HG03457 (cell line): ENCODE data around the gene ARF6.
"Not testable (repeated sequence)": the region's sequence is repeated elsewhere in the genome, so short reads cannot be mapped to it uniquely, and the experiment has no call there.

ENCODE experiments used
- ATAC-seq: cut with Tn5 transposase; IDR thresholded peaks from one replicate; pipeline ENCODE4 v1.9.1; 2021; ENCODE audit warnings: moderate number of reproducible peaks; ENCODE audit not compliant: unreplicated experiment

Gene ARF6

DNA sequence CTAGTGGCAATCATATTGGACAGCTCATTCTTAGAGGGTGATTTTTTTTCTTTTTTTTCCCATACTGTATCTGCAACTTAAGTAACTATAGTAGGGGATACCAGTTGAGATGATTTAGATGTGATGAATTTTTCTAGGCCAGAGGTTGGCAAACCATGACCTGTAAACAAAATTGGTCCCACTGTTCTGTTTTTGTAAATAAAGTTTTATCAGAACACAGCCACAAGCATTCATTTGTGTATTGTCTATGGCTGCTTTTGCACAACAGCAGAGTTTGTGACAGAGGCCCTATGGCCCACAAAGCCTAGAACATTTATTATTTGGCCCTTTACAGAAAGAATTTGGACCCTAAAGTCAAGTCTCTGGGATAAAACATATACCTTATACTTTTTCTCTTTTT is 11.4 kb downstream of the ARF6 start:
- no peak for ATAC-seq

DNA sequence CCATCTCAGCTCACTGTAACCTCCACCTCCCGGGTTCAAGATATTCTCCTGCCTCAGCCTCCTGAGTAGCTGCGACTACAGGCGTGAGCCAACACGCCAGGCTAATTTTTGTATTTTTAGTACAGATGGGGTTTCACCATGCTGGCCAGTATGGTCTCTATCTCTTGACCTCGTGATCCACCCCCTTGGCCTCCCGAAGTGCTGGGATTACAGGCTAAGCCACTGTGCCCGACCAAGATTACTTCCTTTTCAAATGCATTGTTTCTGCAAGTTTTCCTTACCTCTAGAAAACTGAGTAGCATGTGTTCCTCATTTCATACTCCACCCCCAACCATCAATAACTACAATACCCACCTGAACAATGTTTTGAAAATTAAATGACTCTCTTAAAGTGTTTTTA is 13.1 kb downstream of the ARF6 start:
- no peak for ATAC-seq

DNA sequence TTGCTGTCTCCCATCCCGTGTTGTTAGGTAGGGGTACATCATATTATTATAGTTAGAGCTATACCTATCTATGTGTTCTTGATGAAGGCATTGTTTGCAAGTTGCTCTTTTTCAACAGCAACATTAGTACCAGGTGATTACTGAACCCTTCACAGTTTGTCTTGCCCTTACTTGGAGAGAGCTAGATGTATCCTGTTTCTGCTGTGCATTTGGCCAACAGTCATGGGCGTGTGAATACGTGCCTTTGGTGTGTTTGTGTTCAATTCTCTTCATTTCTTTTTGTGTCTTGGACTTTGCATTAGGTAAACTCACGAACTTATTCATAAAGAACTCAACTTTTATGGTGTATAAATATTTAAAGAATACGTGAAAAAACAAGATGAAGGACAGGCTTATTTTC is 14.3 kb downstream of the ARF6 start:
- ATAC-seq: no peak

DNA sequence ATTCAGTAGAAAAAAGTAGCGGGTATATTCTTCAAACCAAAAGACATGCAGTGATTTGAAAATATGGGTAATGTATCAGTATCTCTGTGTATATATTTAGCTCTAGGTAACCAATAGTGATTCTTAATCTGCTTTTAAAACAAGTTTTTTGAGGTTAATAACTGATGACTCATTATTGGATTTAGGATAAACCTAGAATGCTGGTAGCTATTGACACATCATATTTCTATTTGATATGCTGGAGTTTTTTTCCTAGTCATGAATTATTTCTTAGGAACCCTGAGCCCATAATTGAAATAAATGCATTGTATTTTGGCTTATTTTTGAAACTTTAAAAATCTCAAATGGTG is 15.5 kb downstream of the ARF6 start:
- no peak for ATAC-seq

DNA sequence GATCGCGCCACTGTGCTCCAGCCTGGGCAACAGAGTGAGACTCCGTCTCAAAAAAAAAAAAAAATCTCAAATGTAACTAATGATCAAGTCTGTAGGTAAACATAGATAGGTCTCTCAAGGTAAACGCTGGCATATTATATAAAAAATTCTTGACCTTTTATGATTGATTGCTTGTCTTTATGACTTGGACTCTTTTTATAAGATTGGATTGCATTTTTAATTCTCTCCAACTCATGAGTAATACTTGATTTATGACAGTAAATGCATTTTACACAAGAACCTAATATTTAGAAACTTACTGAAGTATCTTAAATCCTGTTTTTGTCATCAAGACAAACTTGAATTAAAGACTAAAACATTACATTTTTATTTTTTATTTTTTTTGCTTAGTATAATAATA is 16.1 kb downstream of the ARF6 start:
- no peak for ATAC-seq

DNA sequence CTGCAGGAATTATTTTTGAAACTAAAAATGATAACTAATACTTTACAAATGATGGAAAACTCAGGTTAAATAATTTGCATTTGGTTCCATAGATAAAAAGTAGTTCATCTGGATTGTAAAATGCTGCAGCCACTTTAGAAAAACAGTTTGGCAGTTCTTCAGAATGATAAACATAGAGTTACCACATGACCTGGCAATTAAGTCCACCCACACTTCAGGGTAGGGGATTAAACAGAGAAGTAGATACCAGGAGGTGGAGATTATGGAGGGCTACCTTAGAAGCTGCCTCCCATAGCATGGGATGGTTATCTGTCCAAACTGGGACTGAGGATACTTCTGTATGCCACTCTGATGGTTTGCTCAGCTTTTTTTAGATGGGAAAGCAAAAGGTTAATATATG is 22.2 kb downstream of the ARF6 start:
- no peak for ATAC-seq

DNA sequence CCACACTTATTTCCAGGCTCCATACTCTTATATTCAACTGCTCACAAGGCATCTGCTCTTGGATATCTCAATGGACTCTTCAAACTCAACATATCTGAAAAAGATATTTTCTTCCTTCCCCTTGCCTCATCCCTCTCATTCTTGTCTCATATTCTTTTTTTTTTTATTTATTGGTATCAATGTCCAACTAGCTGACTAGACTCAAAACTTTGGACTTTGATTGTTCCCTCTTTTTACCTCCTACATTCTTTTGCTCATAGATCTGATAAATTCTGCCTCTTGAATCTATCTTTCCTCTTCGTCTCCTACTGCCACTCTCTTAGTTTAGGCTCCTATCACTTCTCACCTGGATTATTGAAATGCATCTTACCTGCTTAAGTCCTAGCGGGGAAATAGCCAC is 25.8 kb downstream of the ARF6 start:
- no peak for ATAC-seq

DNA sequence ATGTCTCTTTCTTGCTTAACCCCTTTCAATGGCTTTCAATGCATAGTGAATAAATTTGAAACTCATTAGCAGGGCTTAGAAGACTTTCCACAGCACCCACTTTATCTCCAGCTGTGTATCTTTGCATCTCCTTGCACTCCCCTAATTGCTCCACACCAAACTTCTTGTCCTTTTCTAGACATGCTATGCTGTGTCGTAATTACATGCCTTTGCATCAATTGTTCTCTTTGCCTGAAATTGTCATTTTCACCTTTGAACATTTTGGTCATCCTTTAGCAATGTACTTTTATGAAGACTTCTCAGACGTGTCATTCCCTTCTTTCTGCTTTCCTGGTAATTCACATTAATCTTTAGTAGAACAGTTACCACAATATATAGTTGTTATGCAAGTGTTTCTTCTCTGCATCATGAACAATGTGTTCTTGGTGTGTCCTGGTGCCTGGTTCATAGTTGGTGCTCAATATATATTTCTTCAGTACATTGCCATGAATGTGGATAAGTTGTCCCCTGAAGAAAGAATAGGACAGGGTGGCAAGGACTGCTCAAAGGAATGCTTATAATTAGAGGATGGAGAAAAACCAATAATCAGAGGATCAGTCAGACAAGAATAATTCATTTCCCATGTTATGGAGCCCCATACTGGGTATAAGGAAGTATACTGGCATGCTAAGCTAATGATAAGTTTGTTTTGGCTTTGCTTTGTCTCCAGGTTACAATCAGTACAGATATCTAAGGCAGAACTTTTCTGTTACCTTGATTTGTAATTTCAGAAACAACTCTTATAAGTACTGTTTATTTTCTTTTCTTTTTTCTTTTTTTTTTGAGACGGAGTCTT is 27.2 kb downstream of the ARF6 start:
- no peak for ATAC-seq

DNA sequence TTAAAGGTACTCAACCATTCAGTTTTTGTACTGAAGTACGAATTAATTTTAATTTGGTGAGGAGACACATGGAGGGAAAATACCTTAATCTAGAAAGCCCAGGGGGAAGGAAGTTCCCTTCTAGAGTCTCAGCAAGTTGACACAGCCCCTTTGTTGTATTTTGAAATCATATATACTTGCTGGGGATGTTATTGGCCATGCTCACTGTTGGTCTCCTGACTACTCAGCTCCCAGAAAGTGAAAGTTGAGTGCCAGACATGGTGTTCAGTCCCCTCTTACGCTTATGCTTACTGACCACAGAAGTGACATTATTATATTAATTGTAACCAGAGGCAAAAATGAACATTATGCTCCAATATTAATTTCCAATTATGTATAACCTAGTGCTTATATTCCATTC is 28.1 kb downstream of the ARF6 start:
- no peak for ATAC-seq

DNA sequence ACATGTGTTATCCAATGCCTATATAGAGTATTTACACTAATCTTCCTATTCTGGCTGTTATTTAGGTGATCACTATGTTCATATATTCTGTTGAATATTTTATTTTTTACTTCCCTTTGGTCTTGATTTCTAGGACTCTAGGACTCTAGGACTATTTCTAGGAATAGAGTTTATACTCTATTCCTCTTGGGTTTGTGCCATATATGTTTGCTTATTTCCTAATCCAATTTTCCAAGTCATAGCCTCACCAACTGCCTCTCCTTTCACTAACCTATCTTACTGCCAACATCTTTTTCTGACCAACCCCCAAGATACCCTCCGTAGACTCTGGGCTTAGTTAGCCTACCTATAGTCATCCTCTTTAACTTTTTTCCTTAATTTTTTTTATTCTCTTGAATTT is 28.5 kb downstream of the ARF6 start:
- ATAC-seq: no peak

DNA sequence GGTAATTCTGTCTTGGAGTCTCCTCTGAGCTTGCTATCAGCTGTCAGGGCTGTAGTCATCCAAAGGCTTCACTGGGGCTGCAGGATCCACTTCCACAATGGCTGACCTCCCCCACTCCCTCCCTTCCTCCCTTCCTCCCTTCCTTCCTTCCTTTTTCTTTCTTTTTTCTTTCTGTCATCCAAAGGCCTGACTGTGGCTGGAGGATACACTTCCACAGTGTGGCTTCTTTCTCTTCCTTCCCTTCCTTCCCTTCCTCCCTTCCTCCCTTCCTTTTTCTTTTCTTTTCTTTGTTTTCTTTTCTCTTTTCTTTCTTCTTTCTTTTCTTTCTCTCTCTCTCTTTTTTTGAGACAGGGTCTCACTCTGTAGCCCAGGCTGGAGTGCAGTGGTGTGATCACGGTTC is 30.6 kb downstream of the ARF6 start:
- ATAC-seq: no peak

DNA sequence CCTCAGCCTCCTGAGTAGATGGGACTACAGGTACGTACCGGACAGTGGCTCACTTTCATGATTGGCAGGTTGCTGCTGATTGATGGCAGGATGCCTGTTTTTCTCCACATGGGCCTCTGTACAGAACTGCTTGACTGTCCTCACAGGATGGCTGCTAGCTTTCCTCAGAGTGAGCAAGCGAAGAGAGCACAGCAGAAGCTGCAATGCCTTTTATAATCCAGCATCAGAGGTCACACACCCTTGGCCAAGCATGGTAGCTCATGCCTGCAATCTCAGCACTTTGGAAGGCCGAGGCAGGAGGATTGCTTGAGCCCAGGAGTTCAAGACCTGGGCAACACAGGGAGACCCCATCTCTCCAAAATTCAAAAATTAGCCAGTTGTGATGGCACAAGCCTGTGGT is 31.0 kb downstream of the ARF6 start:
- no peak for ATAC-seq

DNA sequence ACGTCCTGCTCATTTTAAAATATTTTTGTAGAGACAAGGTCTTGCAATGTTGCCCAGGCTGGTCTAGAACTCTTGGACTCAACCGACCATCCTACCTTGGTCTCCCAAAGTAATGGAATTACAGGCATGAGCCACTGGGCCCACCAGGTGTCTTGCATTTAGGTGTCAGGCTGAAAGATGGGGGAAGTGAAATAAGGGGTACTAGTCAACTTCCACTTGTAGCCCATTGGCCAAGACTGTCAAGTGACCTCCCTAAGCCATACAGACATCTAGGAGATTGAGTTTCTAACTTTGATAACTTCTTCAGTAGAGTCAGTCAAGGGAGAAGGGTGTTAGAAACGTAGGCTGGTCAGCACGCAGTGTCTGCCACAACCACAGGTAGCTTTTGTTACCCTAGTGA is 32.0 kb downstream of the ARF6 start:
- ATAC-seq: no peak

DNA sequence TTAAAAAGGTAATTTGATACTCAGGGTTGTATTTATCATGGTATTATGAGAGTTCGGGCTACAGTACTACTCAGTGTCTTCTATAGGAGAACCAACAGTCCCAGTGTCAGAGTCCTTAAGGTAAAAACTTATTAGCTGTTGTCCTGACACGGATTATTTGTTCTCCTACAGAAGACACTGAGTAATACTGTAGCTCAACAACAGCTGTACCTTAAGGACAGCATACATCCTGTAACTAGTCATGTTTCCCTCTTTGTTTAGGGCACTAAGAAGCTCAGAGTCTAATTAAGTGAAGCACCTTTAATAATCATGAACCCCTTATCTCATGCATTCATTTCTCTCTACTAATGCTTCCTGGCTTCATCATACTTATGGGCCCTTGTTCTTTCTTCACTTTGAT is 33.9 kb downstream of the ARF6 start:
- no peak for ATAC-seq

DNA sequence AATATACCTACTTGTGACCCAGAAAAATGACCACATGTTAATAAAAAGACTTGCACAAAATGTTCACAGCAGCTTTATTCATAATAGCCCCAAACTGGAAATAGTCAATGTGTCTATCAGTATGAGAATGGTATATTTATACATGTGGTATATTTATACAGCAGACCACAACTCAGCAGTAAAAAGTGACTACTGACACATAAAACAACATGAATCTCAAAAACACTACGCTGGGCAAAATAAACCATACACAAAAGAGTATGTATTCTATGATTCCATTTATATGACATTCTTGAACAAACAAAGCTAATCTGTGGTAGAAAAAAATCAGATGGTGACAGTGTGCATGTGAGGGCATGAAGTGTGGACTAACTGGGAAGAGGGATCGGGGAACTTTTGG is 35.1 kb downstream of the ARF6 start:
- ATAC-seq: no peak

DNA sequence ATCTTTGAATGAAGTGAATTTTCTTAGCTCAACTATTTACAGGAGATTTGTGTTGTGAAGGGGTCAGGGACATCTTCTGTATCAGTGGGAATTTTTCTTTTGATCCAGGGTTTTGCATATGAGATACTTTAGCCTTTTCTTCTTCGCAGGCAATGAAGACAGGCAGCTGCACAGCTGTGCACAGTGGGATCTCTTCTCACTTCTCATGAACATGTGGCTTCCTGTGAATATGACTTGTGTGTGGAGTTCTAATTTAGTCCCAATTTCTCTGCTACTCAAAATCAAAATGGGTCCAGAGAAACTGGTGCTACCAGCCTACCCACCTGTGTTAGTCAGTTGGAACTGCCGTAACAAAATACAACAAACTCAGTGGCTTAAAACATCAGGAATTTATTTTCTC is 37.8 kb downstream of the ARF6 start:
- no peak for ATAC-seq

DNA sequence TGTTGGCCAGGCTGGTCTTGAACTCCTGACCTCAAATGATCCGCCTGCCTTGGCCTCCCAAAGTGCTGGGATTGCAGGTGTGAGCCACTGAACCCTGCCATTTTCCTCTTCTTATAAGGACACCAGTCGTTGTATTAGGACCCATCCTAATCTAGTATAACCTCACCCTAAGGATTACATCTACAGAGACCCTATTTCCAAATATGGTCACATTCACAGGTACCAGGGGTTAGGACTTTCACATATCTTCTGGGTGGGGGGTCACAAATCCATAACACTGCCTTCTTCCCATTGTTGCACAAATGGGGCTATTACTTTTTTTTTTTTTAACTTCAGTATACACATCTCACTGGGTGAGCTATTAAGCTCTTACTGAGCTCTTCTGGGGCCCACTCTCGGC is 38.6 kb downstream of the ARF6 start:
- no peak for ATAC-seq

DNA sequence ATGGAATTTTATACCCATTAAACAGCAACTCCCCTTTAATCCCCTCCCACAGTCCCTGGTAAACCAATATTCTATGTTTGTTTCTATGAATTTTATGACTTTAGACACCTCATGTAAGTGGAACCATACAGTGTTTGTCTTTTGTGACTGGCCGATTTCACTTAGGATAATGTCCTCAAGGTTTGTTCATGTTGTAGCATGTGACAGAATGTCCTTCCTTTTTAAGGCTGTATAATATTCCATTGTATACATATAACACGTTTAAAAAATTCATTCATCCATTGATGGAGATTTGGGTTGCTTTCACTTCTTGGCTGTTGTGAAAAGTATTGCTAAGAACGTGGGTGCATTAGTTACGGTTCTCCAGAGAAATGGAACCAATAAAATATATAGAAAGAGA is 40.2 kb downstream of the ARF6 start:
- no peak for ATAC-seq

DNA sequence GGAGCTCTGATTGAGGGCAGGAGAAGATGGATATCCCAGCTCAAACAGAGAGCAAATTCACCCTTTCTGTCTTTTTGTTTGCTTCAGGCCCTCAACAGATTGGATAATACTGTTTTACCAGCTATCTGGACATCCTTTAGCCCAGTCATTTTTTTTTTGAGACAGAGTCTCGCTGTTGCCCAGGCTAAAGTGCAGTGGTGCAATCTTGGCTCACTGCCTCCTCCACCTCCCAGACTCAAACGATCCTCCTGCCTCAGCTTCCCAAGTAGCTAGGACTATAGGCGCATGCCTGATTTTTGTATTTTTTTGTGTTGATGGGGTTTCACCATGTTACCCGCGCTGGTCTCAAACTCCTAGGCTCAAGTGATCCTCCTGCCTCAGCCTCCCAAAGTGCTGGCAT is 40.8 kb downstream of the ARF6 start:
- no peak for ATAC-seq

DNA sequence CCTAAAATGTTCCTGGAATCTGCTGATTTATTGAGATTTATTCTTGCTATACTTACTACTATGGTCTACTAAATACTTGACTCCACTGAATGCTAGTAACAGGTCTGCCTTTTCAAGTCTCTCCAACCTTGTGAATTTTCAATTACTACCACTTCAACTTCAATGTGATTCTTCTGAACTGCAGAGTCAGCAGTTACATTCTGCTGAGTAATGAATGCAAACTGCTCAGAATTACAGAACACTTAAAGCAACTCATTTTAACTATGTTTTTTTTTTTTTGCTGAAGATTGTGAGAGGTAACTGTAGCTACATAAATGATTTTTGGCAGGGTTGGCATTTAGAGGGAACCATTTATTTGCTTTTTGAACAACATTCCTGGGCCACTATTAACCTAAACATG is 41.8 kb downstream of the ARF6 start:
- ATAC-seq: no peak

DNA sequence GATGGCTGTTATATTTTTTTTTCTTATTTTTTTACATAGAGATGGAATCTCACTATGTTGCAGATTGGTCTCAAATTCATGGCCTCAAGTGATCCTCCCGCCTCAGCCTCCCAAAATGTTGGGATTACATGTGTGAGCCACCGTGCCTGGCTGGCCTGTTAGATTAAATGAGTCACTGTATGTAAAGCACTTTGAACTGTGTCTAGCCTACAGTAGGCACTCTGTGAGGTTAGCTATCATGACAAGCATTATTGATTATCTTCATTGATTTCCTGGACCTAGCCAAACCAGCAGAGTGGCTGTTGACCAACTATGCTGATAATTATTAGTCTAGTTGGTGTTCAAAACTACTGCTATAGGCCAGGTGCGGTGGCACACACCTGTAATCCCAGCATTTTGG is 42.6 kb downstream of the ARF6 start:
- no peak for ATAC-seq

DNA sequence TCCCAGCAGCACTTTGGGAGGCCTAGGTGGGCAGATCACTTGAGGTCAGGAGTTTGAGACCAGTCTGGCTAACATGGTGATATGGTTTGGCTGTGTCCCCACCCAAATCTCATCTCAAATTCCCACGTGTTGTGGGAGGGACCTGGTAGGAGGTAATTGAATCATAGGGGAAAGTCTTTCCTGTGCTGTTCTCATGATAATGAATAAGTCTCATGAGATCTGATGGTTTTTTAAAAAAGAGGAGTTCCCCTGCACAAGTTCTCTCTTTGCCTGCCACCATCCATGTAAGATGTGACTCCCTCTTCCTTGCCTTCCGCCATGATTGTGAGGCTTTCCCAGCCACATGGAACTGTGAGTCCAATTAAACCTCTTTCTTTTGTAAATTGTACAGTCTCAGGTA is 43.4 kb downstream of the ARF6 start:
- not testable (repeated sequence) for ATAC-seq

DNA sequence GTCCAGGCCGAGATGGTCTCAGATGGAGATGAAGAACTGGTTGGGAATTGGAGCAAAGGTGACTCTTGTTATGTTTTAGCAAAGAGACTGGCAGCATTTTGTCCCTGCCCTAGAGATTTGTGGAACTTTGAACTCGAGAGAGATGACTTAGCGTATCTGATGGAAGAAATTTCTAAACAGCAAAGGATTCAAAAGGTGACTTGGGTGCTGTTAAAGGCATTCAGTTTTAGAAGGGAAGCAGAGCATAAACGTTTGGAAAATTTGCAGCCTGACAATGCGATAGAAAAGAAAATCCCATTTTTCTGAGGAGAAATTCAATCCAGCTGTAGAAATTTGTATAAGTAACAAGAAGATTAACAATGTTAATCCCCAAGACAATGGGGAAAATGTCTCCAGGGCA is 44.0 kb downstream of the ARF6 start:
- ATAC-seq: not testable (repeated sequence)
